Right ventricle myocardium superior (tissue), 1 donor: Measurements from ENCODE around the gene KLK1. TPM values are rescaled to one million over a fixed set of nuclear protein-coding genes. Genes with fewer than 3 reads are reported as not detected.

Experiments
- ATAC-seq: fragments of 200-7000 bp; cut with Tn5 transposase; one replicate; pipeline ENCODE4 v1.9.1; 2020; ENCODE audit warnings: mild to moderate bottlenecking; ENCODE audit not compliant: poor library complexity
- DNase-seq: peaks from one replicate; pipeline ENCODE4 v3.0.0-alpha.2; 2020
- intact Hi-C: fragments of 100-400 bp; cut with DNase I; formaldehyde crosslinking; loops from one replicate; pipeline ENCODE4 v1.11.2; 2022
- long read RNA-seq: library from polyadenylated mRNA; unstranded; transcript quantifications from one replicate; pipeline ENCODE4 v2.0.0, GENCODE V29; 2021
- total RNA-seq: library from RNA; stranded (reverse); fragmentation: NEBNext Ultra II Directional; extraction: Animal tissue kit (Norgen Biotek cat#: 25700); gene quantifications from one replicate; pipeline ENCODE4 v1.2.1, GENCODE V29; 2021
- donor health status: DM: no; HTN: yes; CAD: no; lungs with severe emphysema.

The KLK1 gene
- total RNA-seq = not detected
- long read RNA-seq = 0 reads

DNA sequence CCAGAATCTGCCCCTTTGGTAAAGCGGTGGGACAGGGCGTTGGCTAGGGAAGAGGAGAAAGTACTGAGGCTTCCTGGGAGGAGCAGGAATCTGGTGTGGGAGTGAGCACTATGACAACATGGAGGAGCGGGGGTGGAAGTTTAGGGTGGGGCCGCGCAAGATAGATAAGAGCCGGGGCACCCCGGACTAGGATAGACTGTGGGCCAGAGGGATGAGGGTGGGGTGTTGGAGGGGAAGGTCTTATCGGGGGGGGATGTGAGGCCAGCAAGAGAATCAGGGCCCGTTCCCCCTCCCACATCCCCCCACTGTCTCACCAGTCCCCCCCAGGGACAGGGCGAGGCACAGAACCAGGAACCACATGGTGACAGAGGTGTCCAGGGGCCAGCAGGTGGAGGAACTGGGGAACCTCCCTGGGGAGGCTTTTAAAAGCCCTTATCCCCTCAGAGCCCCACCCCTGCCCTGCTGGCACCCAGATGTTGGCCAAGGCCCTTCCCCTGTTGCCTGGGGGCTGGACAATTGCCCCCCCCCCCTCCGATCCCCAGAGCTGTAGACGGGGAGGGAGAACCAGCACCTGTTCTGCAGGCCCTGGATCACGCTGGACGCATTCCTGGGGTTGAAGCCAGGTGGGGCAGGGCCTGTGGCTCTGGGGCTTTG lies at the start of gene KLK1:
KLK1 (minus strand) TSS at position 399 of the 654 bp plus-strand sequence; CDS start at position 360, 39 bp downstream.
- DNase-seq = no peak
- no peak for ATAC-seq
- intact Hi-C loops = no loop called here

- intact Hi-C loops = no loop called here
- DNase-seq (no peak), ATAC-seq (no peak)
These were observed 49.5 kb upstream of the KLK1 start, which contains the start of gene KLK2 for GRCh38 chr19:50873056-50873455. KLK2 (plus strand) TSS chr19:50873439; CDS start chr19:50873474, 35 bp downstream.

DNA sequence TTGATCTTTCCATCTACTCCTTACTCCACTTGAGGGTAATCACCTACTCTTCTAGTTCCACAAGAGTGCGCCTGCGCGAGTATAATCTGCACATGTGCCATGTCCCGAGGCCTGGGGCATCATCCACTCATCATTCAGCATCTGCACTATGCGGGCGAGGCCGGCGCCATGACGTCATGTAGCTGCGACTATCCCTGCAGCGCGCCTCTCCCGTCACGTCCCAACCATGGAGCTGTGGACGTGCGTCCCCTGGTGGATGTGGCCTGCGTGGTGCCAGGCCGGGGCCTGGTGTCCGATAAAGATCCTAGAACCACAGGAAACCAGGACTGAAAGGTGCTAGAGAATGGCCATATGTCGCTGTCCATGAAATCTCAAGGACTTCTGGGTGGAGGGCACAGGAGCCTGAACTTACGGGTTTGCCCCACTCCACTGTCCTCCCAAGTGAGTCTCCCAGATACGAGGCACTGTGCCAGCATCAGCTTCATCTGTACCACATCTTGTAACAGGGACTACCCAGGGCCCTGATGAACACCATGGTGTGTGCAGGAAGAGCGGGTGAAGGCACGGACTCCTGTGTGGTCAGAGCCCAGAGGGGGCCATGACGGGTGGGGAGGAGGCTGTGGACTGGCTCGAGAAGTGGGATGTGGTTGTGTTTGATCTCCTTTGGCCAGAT lies 47.0 kb upstream of the KLK1 start:
- no peak for ATAC-seq
- intact Hi-C loops = no loop called here
- no peak for DNase-seq

DNA sequence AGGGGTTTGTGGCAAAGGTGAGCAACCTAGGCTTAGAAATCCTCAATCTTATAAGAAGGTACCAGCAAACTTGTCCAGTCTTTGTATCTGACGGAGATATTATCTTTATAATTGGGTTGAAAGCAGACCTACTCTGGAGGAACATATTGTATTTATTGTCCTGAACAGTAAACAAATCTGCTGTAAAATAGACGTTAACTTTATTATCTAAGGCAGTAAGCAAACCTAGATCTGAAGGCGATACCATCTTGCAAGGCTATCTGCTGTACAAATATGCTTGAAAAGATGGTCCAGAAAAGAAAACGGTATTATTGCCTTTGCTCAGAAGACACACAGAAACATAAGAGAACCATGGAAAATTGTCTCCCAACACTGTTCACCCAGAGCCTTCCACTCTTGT lies 45.9 kb upstream of the KLK1 start:
- no peak for ATAC-seq
- no peak for DNase-seq
- intact Hi-C loops = no loop called here

GRCh38 chr19:50861496-50862286 lies 38.1 kb upstream of the KLK1 start:
- intact Hi-C loops = no loop called here
- no peak for ATAC-seq
- DNase-seq = no peak

DNA sequence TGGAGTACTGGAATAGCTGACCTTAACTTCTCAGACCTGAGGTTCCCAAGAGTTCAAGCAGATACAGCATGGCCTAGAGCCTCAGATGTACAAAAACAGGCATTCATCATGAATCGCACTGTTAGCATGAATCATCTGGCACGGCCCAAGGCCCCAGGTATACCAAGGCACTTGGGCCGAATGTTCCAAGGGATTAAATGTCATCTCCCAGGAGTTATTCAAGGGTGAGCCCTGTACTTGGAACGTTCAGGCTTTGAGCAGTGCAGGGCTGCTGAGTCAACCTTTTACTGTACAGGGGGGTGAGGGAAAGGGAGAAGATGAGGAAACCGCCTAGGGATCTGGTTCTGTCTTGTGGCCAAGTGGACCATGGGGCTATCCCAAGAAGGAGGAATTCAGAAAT lies 37.4 kb upstream of the KLK1 start:
- DNase-seq = no peak
- ATAC-seq = no peak
- intact Hi-C loops = no loop called here

DNA sequence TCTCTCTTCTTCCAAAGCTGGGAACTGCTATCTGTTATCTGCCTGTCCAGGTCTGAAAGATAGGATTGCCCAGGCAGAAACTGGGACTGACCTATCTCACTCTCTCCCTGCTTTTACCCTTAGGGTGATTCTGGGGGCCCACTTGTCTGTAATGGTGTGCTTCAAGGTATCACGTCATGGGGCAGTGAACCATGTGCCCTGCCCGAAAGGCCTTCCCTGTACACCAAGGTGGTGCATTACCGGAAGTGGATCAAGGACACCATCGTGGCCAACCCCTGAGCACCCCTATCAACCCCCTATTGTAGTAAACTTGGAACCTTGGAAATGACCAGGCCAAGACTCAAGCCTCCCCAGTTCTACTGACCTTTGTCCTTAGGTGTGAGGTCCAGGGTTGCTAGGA lies 36.3 kb upstream of the KLK1 start:
- ATAC-seq (no peak), DNase-seq (no peak)

GRCh38 chr19:50858886-50859285 lies 35.3 kb upstream of the KLK1 start:
- ATAC-seq (no peak), DNase-seq (no peak)
- intact Hi-C loops = no loop called here

More for the DNA sequence above, 36.3 kb upstream of the KLK1 start:
- intact Hi-C loops = no loop called here

DNA sequence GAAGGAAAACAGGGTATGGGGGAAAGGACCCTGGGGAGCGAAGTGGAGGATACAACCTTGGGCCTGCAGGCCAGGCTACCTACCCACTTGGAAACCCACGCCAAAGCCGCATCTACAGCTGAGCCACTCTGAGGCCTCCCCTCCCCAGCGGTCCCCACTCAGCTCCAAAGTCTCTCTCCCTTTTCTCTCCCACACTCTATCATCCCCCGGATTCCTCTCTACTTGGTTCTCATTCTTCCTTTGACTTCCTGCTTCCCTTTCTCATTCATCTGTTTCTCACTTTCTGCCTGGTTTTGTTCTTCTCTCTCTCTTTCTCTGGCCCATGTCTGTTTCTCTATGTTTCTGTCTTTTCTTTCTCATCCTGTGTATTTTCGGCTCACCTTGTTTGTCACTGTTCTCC lies 33.8 kb upstream of the KLK1 start:
- no peak for ATAC-seq
- no peak for DNase-seq
- intact Hi-C loops = no loop called here

- DNase-seq (no peak), ATAC-seq (no peak)
- intact Hi-C loops = no loop called here
These were observed 31.2 kb upstream of the KLK1 start, which contains the start of gene KLK3 for GRCh38 chr19:50854636-50855410. KLK3 (plus strand) TSS chr19:50854915; CDS start chr19:50854956, 41 bp downstream.

DNA sequence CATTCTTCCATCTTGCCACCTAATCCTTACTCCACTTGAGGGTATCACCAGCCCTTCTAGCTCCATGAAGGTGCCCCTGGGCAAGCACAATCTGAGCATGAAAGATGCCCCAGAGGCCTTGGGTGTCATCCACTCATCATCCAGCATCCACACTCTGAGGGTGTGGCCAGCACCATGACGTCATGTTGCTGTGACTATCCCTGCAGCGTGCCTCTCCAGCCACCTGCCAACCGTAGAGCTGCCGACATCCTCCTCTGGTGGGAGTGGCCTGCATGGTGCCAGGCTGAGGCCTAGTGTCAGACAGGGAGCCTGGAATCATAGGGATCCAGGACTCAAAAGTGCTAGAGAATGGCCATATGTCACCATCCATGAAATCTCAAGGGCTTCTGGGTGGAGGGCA lies 28.0 kb upstream of the KLK1 start:
- intact Hi-C loops = no loop called here
- DNase-seq (no peak), ATAC-seq (no peak)

GRCh38 chr19:50850738-50851137 lies 27.2 kb upstream of the KLK1 start:
- DNase-seq (no peak), ATAC-seq (no peak)
- intact Hi-C loops = no loop called here

DNA sequence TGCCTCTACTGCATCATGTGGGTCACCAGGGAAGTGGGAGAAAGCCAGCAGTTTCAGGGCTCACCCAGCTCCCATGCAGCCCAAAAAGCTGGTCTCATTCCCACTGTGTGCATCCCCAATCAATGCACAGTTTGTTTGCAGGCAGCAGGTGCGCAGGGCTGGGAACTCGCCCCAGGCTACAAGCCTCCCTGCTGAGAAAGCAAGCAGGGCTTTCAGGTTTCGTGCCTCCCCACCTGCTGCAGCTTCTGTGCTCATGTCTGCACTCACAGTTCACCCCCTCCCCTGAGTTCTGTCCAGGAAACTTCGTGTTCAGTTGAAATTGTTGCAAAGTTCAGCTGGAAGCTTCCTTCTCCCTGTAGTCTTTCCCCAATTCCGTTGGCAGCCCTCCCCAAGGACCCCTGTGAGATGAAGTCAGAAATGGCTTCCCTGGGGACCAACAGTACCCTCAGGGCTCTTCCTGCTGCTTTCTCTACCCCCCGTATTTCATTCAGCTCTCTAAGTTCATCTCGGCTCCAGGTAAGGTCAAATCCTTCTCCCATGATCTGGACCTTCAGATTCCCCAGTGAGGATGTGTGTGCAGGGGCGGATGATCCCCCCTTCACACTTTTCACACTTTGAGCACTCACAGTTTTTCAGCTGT lies 20.8 kb upstream of the KLK1 start:
- ATAC-seq (no peak), DNase-seq (no peak)
- intact Hi-C loops = no loop called here

- ATAC-seq (no peak), DNase-seq (no peak)
- intact Hi-C loops = no loop called here
These were observed 20.2 kb upstream of the KLK1 start for GRCh38 chr19:50843701-50844221.

- ATAC-seq = no peak
- DNase-seq = no peak
- intact Hi-C loops = no loop called here
These were observed 19.6 kb upstream of the KLK1 start for GRCh38 chr19:50843205-50843604.

DNA sequence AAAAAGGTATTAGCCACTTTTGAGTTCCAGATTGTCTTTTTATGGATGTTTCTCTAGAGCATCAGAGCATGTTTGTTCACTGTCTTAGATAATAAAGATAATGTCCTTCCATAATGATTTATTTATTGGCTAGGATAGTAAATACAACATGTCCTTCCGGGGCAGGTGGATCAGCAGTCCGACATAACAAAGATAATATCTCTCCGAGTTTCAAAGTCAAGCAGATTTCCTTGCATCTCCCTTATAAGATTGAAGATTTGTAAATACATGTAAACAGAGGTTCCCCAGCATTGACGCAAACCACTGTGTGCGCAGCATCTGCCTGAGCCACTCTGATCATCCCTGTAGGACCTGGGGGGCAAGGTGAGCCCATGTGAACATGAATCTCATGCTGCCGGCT lies 18.5 kb upstream of the KLK1 start:
- intact Hi-C loops = no loop called here
- DNase-seq (no peak), ATAC-seq (no peak)

GRCh38 chr19:50839712-50840655 lies 16.4 kb upstream of the KLK1 start:
- DNase-seq (no peak), ATAC-seq (no peak)
- intact Hi-C loops = no loop called here
